Gastroesophageal sphincter (tissue), 3 donors: ENCODE measurements around the gene C11orf86.

Experiments used
- EP300 ChIP-seq: sonication (generic); formaldehyde crosslinking; IDR thresholded peaks from one replicate; pipeline ENCODE4 v1.6.1; 2017; ENCODE audit warnings: antibody characterized with exemption, mild to moderate bottlenecking
- POLR2A ChIP-seq, 2 donors: fragments of 450-650 bp; IDR thresholded peaks; one replicate each; pipeline ENCODE4 v1.6.1; 2017; ENCODE audit warnings: antibody characterized with exemption in 2 of 2, mild to moderate bottlenecking in 2 of 2, moderate library complexity in 1 of 2
- POLR2AphosphoS5 ChIP-seq: sonication (generic); formaldehyde crosslinking; IDR thresholded peaks from one replicate; pipeline ENCODE4 v1.6.1; 2017; ENCODE audit warnings: antibody characterized with exemption
- TF ChIP-seq, protein P1 (sequence below), 4 experiments: fragments of 200-600 bp in 2 of 4; fragments of 450-650 bp in 2 of 4; sonication (generic) in 1 of 4; IDR thresholded peaks; one replicate each; pipeline ENCODE4 v1.5.1; 2017 to 2019; ENCODE audit warnings: antibody characterized with exemption in 4 of 4, mild to moderate bottlenecking in 2 of 4, moderate library complexity in 2 of 4

DNA sequence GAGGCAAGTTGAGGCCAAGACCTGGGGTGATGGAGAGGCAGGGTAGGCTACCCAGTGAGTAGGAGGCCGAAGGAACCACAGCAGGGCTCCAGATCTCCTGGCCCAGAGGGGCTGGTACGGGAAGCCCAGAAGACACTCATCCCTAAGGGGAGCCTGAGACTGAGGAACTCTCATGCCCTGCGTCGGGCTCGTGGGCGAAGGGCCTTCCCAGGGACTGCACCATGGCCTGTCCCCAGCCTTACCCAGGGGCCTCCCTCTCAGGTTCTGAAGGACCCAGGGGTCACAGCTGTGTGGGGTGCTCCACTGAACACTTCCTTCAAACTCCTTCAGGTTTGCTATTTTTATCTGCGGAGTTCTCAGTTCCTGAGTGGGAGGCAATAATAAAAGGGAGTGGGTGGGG is 32.0 kb downstream of the C11orf86 start:
- TF ChIP-seq POLR2A (IDR thresholded peaks at IDR 0.05) = no peak
- TF ChIP-seq, protein P1, sequence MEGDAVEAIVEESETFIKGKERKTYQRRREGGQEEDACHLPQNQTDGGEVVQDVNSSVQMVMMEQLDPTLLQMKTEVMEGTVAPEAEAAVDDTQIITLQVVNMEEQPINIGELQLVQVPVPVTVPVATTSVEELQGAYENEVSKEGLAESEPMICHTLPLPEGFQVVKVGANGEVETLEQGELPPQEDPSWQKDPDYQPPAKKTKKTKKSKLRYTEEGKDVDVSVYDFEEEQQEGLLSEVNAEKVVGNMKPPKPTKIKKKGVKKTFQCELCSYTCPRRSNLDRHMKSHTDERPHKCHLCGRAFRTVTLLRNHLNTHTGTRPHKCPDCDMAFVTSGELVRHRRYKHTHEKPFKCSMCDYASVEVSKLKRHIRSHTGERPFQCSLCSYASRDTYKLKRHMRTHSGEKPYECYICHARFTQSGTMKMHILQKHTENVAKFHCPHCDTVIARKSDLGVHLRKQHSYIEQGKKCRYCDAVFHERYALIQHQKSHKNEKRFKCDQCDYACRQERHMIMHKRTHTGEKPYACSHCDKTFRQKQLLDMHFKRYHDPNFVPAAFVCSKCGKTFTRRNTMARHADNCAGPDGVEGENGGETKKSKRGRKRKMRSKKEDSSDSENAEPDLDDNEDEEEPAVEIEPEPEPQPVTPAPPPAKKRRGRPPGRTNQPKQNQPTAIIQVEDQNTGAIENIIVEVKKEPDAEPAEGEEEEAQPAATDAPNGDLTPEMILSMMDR (IDR thresholded peaks at IDR 0.05) = no peak
- TF ChIP-seq POLR2AphosphoS5 = no peak
- no peak for TF ChIP-seq EP300
